ENCODE measurements around the gene OR5AP2.
A peak's percentile ranks its signal among the peaks of the same experiment; 100 is the strongest.
"Not testable (repeated sequence)": the region's sequence is repeated elsewhere in the genome, so short reads cannot be mapped to it uniquely, and the experiment has no call there.

Gene OR5AP2

DNA sequence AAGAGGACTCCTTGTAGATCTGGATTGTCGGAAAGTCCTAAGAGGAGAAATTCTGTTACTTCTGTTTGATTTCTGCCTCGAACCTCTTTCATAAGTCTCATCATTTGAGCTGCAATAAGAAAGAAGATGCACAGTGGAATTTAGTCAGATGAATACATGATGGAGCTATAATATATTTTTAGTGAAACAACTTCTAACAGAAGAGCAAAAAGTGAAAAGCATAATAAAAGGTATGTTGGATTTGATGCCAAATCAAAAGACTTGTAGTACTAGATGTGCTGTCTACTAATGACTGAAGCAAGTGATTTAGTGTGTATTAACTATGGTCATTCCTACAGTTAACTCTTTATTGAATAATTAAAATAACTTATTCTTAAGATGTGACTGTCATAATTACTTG lies at the start of gene OR5AP2:
Gene OR5AP2, minus strand, starts transcription at position 101 of the 400 bp plus-strand sequence. Its CDS starts 0 bp downstream, at position 101.
- H3K36me3 ChIP-seq (ENCODE audit: control insufficient read depth, insufficient read depth, low read length, severe bottlenecking) = no peaks in the 10 kb centered on the region
- DNase-seq (ENCODE audit: low read depth) = no peak
- no peak within 1 kb of the TSS for H3K4me3 ChIP-seq (ENCODE audit: low read length)
- no peaks in the 10 kb centered on the region for H3K4me1 ChIP-seq (ENCODE audit: control insufficient read depth, insufficient read depth, low read length)
- H3K9ac ChIP-seq (ENCODE audit: low read length) = no peak within 1 kb of the TSS
- no peaks in the 10 kb centered on the region for H3K27me3 ChIP-seq (replicated peaks; ENCODE audit: control insufficient read depth, insufficient read depth, low read length)
- H3K9me3 ChIP-seq (ENCODE audit: control insufficient read depth, low read length) = no peaks in the 10 kb centered on the region

DNA sequence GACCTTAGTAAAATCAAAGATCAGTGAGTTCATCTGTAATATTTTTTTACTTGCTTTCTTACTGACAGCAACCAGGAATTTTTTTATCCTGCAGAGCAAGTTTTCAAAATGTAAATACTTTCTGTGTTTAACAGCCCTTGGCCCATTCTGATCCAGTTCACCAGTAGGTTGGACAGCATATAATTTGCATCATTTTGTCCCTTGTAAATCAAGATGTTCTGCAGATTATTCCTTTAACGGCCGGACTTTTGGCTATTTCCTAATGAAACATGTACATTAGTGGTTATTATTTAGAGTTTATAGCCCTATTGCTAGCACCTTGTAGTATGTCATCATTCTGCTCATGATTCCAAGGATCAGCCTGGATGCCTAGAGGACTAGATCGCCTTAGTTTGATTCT lies 48.9 kb upstream of the OR5AP2 start:
- H3K4me3 ChIP-seq (ENCODE audit: low read length); DNase-seq (ENCODE audit: low read depth); H3K4me1 ChIP-seq (ENCODE audit: control insufficient read depth, insufficient read depth, low read length); H3K9me3 ChIP-seq (ENCODE audit: control insufficient read depth, low read length); H3K27me3 ChIP-seq (replicated peaks; ENCODE audit: control insufficient read depth, insufficient read depth, low read length); H3K9ac ChIP-seq (ENCODE audit: low read length); H3K36me3 ChIP-seq (ENCODE audit: control insufficient read depth, insufficient read depth, low read length, severe bottlenecking): not testable (repeated sequence)

DNA sequence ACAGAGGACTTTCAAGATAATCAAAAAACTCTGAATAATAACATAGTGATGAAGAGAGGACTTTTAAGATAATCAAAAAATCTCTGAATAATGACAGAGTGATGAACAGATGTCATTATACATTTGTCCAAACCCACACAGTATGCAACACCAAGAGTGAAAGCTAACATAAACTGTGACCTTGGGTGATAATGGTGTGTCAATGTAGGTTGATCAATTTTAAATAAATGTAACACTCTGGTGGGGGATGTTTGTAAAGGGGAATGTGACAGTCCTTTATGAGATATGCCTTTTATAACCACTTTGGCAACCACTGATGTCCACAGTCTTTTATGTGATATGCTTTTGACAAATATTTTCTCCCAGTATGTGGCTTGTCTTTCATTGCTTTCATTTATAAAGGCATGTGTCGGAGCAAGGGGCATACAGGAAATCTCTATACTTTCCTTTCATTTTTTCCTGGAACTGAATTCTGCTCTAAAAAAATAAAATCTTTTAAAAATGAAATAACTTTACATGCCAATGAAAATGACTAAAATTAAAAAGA lies 46.4 kb upstream of the OR5AP2 start:
- no peak for DNase-seq (ENCODE audit: low read depth)

DNA sequence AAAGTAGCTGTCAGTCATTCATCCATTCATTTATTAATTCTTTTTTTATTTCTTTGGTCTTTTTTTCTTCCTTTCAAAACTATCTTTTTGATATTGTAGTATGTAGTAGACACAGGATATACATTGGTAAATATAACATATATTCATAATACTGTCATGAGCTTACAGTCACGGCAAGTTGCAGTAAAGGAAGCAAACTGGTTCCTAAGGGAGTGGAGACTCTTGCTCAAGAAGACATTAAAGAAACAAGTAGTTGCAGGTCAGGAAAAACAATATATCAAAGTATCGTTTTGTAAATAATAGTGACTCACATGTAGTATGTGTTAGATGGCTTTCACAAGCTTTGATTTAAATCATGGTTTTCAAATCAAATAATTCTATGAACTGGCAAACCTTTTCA lies 28.7 kb upstream of the OR5AP2 start:
- H3K9me3 ChIP-seq (ENCODE audit: control insufficient read depth, low read length) = no peaks in the 10 kb centered on the region
- no peak overlapping the region for H3K9ac ChIP-seq (ENCODE audit: low read length)
- H3K4me3 ChIP-seq (ENCODE audit: low read length) = no peak overlapping the region
- H3K4me1 ChIP-seq (ENCODE audit: control insufficient read depth, insufficient read depth, low read length) = no peaks in the 10 kb centered on the region
- H3K27me3 ChIP-seq (replicated peaks; ENCODE audit: control insufficient read depth, insufficient read depth, low read length) = no peaks in the 10 kb centered on the region
- no peaks in the 10 kb centered on the region for H3K36me3 ChIP-seq (ENCODE audit: control insufficient read depth, insufficient read depth, low read length, severe bottlenecking)
- DNase-seq (ENCODE audit: low read depth) = no peak

More for the DNA sequence above, 46.4 kb upstream of the OR5AP2 start:
- Histone ChIP-seq H3K36me3 (ENCODE audit: control insufficient read depth, insufficient read depth, low read length, severe bottlenecking) (no peaks in the 10 kb centered on the region), H3K4me3 (ENCODE audit: low read length) (no peak overlapping the region), H3K4me1 (ENCODE audit: control insufficient read depth, insufficient read depth, low read length) (no peaks in the 10 kb centered on the region), H3K9me3 (ENCODE audit: control insufficient read depth, low read length) (no peaks in the 10 kb centered on the region), H3K27me3 (replicated peaks; ENCODE audit: control insufficient read depth, insufficient read depth, low read length) (no peaks in the 10 kb centered on the region), H3K9ac (ENCODE audit: low read length) (no peak overlapping the region)

DNA sequence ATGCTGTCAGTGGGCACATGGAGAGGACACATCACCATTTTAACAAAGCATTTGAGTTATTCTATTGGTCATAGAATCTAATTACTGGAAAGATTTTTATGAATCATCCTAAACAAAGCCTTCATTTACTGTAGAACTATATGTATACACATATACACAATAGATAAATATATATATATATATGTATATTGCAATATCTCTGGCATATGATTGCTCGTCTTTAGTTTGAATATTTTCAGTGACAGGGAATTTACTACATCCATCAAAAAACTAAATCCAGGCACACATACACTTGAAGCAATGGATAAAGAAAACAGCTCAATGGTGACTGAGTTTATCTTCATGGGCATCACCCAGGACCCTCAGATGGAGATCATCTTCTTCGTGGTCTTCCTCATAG lies 21.1 kb upstream of the OR5AP2 start, which contains the start of gene OR5AR1:
Gene OR5AR1, plus strand, starts transcription at position 301 of the 400 bp plus-strand sequence. Its CDS starts 0 bp downstream, at position 301.
- no peaks in the 10 kb centered on the region for H3K36me3 ChIP-seq (ENCODE audit: control insufficient read depth, insufficient read depth, low read length, severe bottlenecking)
- H3K27me3 ChIP-seq (replicated peaks; ENCODE audit: control insufficient read depth, insufficient read depth, low read length) = no peaks in the 10 kb centered on the region
- no peak within 1 kb of the TSS for H3K4me3 ChIP-seq (ENCODE audit: low read length)
- no peak within 1 kb of the TSS for H3K9ac ChIP-seq (ENCODE audit: low read length)
- H3K4me1 ChIP-seq (ENCODE audit: control insufficient read depth, insufficient read depth, low read length) = no peaks in the 10 kb centered on the region
- no peak for DNase-seq (ENCODE audit: low read depth)
- H3K9me3 ChIP-seq (ENCODE audit: control insufficient read depth, low read length) = no peaks in the 10 kb centered on the region

DNA sequence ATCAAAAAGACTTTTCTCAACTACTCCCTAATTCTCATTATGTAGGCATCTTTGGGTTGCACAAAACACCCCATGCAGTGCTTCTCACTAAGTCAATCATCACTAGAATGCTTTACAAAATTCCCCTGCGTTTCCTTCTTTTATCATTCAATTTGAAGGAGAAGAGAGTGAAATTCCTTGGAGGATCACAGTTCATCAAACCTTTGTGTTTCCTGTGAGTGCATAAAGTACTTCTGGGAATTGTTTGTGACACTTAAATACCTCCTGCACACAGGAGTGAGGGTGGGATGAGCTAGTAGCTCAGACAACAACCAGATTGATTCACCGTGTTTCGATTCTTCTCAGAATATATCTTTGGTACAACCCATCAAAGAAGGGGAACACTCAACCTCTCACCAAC lies 17.5 kb upstream of the OR5AP2 start:
- H3K9me3 ChIP-seq (ENCODE audit: control insufficient read depth, low read length) = no peaks in the 10 kb centered on the region
- H3K36me3 ChIP-seq (ENCODE audit: control insufficient read depth, insufficient read depth, low read length, severe bottlenecking) = no peaks in the 10 kb centered on the region
- H3K4me3 ChIP-seq (ENCODE audit: low read length) = no peak overlapping the region
- no peaks in the 10 kb centered on the region for H3K4me1 ChIP-seq (ENCODE audit: control insufficient read depth, insufficient read depth, low read length)
- no peak overlapping the region for H3K9ac ChIP-seq (ENCODE audit: low read length)
- no peak for DNase-seq (ENCODE audit: low read depth)
- no peaks in the 10 kb centered on the region for H3K27me3 ChIP-seq (replicated peaks; ENCODE audit: control insufficient read depth, insufficient read depth, low read length)

DNA sequence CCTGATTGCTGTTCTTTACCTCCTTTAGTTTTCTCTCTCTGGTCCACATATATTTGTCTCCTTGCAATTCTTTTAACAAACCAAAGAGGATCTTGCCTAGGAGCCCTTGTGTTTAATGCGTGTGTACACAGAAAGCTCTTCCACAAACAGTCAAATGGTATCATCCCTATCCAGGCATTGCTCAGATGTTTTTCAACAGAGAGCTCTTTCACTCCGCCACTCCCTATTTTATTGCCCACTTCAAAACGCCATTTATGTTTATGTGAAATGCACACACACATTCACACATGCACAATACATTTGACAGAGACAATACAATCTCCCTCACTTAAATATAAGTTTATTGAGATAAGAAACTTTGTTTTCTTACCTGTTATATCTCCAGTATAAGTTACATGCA lies 4.7 kb downstream of the OR5AP2 start:
- Histone ChIP-seq H3K4me3 (ENCODE audit: low read length) (no peak overlapping the region), H3K9me3 (ENCODE audit: control insufficient read depth, low read length) (no peaks in the 10 kb centered on the region), H3K36me3 (ENCODE audit: control insufficient read depth, insufficient read depth, low read length, severe bottlenecking) (no peaks in the 10 kb centered on the region), H3K27me3 (replicated peaks; ENCODE audit: control insufficient read depth, insufficient read depth, low read length) (no peaks in the 10 kb centered on the region), H3K9ac (ENCODE audit: low read length) (no peak overlapping the region), H3K4me1 (ENCODE audit: control insufficient read depth, insufficient read depth, low read length) (no peaks in the 10 kb centered on the region)
- no peak for DNase-seq (ENCODE audit: low read depth)

DNA sequence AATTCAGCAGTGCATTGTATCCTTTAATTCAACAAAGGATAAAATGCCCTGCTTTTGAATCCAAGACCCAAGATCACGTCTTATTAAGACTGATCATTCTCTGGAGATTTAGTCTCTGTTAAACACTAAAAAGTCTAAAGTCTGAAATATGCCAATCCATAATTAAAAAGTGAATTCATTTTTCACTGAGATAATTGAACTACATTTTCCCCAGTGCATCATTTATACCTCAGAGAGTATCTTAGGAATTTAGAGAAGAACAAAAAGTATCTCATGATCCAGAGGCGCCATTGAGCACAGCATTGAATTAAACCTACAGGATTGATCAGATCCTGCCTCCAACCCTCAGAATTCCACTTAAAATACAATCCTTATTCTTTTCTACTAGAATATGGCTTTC lies 5.4 kb downstream of the OR5AP2 start:
- H3K9ac ChIP-seq (ENCODE audit: low read length) = no peak overlapping the region
- no peaks in the 10 kb centered on the region for H3K36me3 ChIP-seq (ENCODE audit: control insufficient read depth, insufficient read depth, low read length, severe bottlenecking)
- H3K4me3 ChIP-seq (ENCODE audit: low read length) = no peak overlapping the region
- H3K9me3 ChIP-seq (ENCODE audit: control insufficient read depth, low read length) = no peaks in the 10 kb centered on the region
- H3K4me1 ChIP-seq (ENCODE audit: control insufficient read depth, insufficient read depth, low read length) = no peaks in the 10 kb centered on the region
- DNase-seq (ENCODE audit: low read depth) = no peak
- H3K27me3 ChIP-seq (replicated peaks; ENCODE audit: control insufficient read depth, insufficient read depth, low read length) = no peaks in the 10 kb centered on the region

DNA sequence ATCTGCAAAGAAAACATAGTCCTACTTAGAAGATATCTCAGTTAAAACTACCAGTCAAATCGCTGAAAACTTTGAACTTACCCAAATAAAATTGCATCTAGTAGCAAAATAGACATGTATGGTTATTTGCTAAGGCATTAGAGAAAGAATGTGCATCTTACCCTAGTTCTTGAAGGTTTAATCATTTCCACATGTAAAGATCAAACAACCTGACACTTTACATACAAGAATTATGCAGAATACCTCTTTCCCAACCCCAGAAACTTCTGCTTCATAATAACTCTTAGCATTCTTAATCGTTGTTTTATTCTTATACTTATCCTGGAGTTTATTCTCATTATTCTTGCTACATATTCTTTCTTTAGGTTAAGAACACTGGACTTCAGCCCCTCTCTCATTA lies 9.9 kb downstream of the OR5AP2 start:
- H3K9me3 ChIP-seq (ENCODE audit: control insufficient read depth, low read length) = no peaks in the 10 kb centered on the region
- no peak overlapping the region for H3K4me3 ChIP-seq (ENCODE audit: low read length)
- H3K4me1 ChIP-seq (ENCODE audit: control insufficient read depth, insufficient read depth, low read length) = no peaks in the 10 kb centered on the region
- H3K36me3 ChIP-seq (ENCODE audit: control insufficient read depth, insufficient read depth, low read length, severe bottlenecking) = no peaks in the 10 kb centered on the region
- peaks cover 12% of the 10 kb centered on the region for H3K27me3 ChIP-seq (replicated peaks; ENCODE audit: control insufficient read depth, insufficient read depth, low read length)
- no peak for DNase-seq (ENCODE audit: low read depth)
- no peak overlapping the region for H3K9ac ChIP-seq (ENCODE audit: low read length)

DNA sequence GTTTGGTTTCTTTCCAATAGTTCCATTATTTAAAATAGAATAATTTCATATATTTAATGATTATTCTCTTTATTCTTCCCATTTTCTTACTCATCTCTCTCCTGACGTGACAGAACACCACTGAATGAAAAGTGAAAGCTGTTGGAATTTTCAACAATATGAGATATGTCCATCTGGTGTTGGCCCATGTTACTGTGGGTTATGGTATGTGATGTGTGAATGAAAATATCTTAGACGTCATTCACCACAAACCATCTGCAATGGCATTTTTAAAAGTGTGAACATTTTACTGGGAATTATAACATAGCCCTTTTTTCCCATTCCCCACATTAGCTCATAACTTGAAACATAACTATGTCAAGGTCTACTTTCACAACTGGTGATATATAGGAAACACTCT lies 16.3 kb downstream of the OR5AP2 start:
- DNase-seq (ENCODE audit: low read depth) = no peak
- no peaks in the 10 kb centered on the region for H3K9me3 ChIP-seq (ENCODE audit: control insufficient read depth, low read length)
- no peak overlapping the region for H3K4me3 ChIP-seq (ENCODE audit: low read length)
- peaks cover 13% of the 10 kb centered on the region for H3K27me3 ChIP-seq (replicated peaks; ENCODE audit: control insufficient read depth, insufficient read depth, low read length)
- H3K36me3 ChIP-seq (ENCODE audit: control insufficient read depth, insufficient read depth, low read length, severe bottlenecking) = no peaks in the 10 kb centered on the region
- H3K4me1 ChIP-seq (ENCODE audit: control insufficient read depth, insufficient read depth, low read length) = peaks cover 5% of the 10 kb centered on the region
- H3K9ac ChIP-seq (ENCODE audit: low read length) = no peak overlapping the region

DNA sequence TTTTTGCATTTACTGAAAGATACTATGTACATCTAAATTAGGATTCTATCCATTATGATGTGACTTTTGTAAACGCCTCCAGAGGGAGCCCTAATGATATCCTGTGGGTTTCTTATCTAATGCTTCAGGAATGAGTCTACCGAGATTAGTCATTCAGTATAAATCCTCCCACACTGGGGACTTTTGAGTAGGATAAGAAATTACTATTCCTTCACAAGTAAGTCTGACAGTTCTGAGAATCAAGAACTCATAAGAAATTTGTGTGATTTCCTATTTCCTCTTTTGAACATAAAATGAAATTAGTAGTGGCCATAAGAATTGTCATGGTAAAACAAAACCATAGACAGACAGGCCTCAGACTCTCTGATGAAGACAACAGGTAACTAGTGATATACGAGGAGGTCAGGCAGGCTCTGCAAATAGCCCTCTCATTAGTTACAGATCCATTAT lies 17.6 kb downstream of the OR5AP2 start:
- no peaks in the 10 kb centered on the region for H3K36me3 ChIP-seq (ENCODE audit: control insufficient read depth, insufficient read depth, low read length, severe bottlenecking)
- H3K9ac ChIP-seq (ENCODE audit: low read length) = no peak overlapping the region
- H3K4me3 ChIP-seq (ENCODE audit: low read length) = no peak overlapping the region
- peaks cover 5% of the 10 kb centered on the region for H3K4me1 ChIP-seq (ENCODE audit: control insufficient read depth, insufficient read depth, low read length)
- DNase-seq (ENCODE audit: low read depth) = peak; percentile 35
- H3K9me3 ChIP-seq (ENCODE audit: control insufficient read depth, low read length) = no peaks in the 10 kb centered on the region
- H3K27me3 ChIP-seq (replicated peaks; ENCODE audit: control insufficient read depth, insufficient read depth, low read length) = peaks cover 13% of the 10 kb centered on the region

DNA sequence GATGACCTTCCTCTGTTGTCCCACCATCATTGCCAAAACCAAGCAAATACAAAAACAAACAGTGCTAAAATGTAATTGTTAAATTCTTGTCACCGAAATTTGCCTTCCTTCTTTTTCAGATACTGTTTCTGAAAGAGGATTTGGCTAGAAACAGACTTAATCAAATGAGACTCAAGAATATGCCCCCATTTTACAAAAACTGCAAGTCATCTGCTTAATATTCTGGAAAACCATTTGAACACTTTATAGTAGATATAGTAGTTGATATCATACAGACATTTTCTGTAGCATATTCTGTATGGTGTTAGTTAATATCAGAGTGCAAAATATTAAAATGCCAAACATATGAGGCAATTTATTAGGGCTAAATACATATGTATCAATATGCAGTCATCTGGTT lies 31.1 kb downstream of the OR5AP2 start:
- H3K36me3 ChIP-seq (ENCODE audit: control insufficient read depth, insufficient read depth, low read length, severe bottlenecking) = no peaks in the 10 kb centered on the region
- no peak overlapping the region for H3K9ac ChIP-seq (ENCODE audit: low read length)
- no peak for DNase-seq (ENCODE audit: low read depth)
- H3K9me3 ChIP-seq (ENCODE audit: control insufficient read depth, low read length) = no peaks in the 10 kb centered on the region
- no peaks in the 10 kb centered on the region for H3K4me1 ChIP-seq (ENCODE audit: control insufficient read depth, insufficient read depth, low read length)
- no peak overlapping the region for H3K4me3 ChIP-seq (ENCODE audit: low read length)
- no peaks in the 10 kb centered on the region for H3K27me3 ChIP-seq (replicated peaks; ENCODE audit: control insufficient read depth, insufficient read depth, low read length)

Measured in adipocyte (in vitro differentiated cells).